IMR-90 (cell line): ENCODE results near the gene TERC.

ENCODE experiments used
- POLR2A ChIP-seq: IDR thresholded peaks from 2 replicates; pipeline ENCODE4 v1.6.1; 2012; ENCODE audit warnings: mild to moderate bottlenecking, low read depth, low read length
- RAD21 ChIP-seq: IDR thresholded peaks from 2 replicates; pipeline ENCODE4 v1.6.1; 2012; ENCODE audit warnings: low read length, improper control_type of control experiment
- RFX5 ChIP-seq: IDR thresholded peaks from 2 replicates; pipeline ENCODE4 v1.8.0; 2012; ENCODE audit warnings: low read depth, mild to moderate bottlenecking, low read length, moderate library complexity
- USF2 ChIP-seq: fragments of 150-350 bp; IDR thresholded peaks from 2 replicates; pipeline ENCODE4 v1.6.1; 2017; ENCODE audit warnings: mild to moderate bottlenecking, antibody characterized with exemption, low read length, low read depth
- TF ChIP-seq, protein P1 (sequence below): conservative IDR thresholded peaks from 2 replicates; pipeline ENCODE4 v1.5.1; 2012; ENCODE audit warnings: mild to moderate bottlenecking, low read depth, low read length, improper control_type of control experiment

DNA sequence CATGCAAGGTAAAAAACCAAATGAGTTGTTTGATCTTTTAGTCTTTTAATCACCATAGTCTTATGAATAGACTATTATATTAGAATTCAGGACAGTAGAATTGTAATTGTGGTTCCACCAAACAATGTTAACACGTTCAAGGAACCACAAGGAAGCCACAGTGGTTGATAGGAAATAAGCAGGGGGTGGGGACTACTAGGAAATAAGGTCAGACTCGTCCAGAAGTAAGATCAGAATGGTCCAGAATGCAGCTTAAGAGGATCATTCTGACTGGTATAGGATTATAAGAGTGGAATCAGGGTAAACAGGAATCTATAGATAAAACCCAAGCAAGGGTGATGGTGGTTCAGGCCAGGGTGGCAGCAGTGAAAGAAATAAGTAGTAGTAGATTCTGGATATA lies 15.9 kb upstream of the TERC start:
- TF ChIP-seq RFX5: no peak
- TF ChIP-seq, protein P1, sequence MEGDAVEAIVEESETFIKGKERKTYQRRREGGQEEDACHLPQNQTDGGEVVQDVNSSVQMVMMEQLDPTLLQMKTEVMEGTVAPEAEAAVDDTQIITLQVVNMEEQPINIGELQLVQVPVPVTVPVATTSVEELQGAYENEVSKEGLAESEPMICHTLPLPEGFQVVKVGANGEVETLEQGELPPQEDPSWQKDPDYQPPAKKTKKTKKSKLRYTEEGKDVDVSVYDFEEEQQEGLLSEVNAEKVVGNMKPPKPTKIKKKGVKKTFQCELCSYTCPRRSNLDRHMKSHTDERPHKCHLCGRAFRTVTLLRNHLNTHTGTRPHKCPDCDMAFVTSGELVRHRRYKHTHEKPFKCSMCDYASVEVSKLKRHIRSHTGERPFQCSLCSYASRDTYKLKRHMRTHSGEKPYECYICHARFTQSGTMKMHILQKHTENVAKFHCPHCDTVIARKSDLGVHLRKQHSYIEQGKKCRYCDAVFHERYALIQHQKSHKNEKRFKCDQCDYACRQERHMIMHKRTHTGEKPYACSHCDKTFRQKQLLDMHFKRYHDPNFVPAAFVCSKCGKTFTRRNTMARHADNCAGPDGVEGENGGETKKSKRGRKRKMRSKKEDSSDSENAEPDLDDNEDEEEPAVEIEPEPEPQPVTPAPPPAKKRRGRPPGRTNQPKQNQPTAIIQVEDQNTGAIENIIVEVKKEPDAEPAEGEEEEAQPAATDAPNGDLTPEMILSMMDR: no peak
- TF ChIP-seq USF2: no peak
- TF ChIP-seq POLR2A: no peak
- no peak for TF ChIP-seq RAD21
